Measurements from ENCODE around the gene BRI3. TPM values are rescaled to one million over a fixed set of nuclear protein-coding genes. Genes with fewer than 3 reads are reported as not detected.
"Not testable (repeated sequence)": the region's sequence is repeated elsewhere in the genome, so short reads cannot be mapped to it uniquely, and the experiment has no call there.

The BRI3 gene
- total RNA-seq, 1 donor from 2014 or later, result 359 TPM

GRCh38 chr7:98314469-98314868, 33.0 kb downstream of the BRI3 start:
- peaks cover 17% of the 10 kb centered on the region for H3K36me3 Mint-ChIP-seq (ENCODE audit: low read depth)

GRCh38 chr7:98315318-98315993, 34.0 kb downstream of the BRI3 start:
- Mint-ChIP-seq H3K9me3 (ENCODE audit: low read depth) (no peaks in the 10 kb centered on the region), H3K4me3 (ENCODE audit: unreplicated experiment) (no peak overlapping the region), H3K27ac (ENCODE audit: unreplicated experiment) (no peak overlapping the region), H3K36me3 (ENCODE audit: low read depth) (peaks cover 17% of the 10 kb centered on the region), H3K27me3 (ENCODE audit: low read depth) (no peaks in the 10 kb centered on the region), H3K4me1 (ENCODE audit: low read depth) (no peaks in the 10 kb centered on the region)
- no peak for TF ChIP-seq CTCF (IDR thresholded peaks at IDR 0.05)
- DNase-seq (ENCODE audit: low spot score), result peak; percentile 21

More at GRCh38 chr7:98314469-98314868, 33.0 kb downstream of the BRI3 start:
- no peaks in the 10 kb centered on the region for H3K27me3 Mint-ChIP-seq (ENCODE audit: low read depth)
- H3K4me1 Mint-ChIP-seq (ENCODE audit: low read depth), result no peaks in the 10 kb centered on the region
- no peak overlapping the region for H3K4me3 Mint-ChIP-seq (ENCODE audit: unreplicated experiment)
- no peak for TF ChIP-seq CTCF (IDR thresholded peaks at IDR 0.05)
- H3K9me3 Mint-ChIP-seq (ENCODE audit: low read depth), result no peaks in the 10 kb centered on the region
- H3K27ac Mint-ChIP-seq (ENCODE audit: unreplicated experiment), result no peak overlapping the region
- peak; percentile 63 for DNase-seq (ENCODE audit: low spot score)

- H3K36me3 Mint-ChIP-seq (ENCODE audit: low read depth), result peaks cover 17% of the 10 kb centered on the region
- DNase-seq (ENCODE audit: low spot score), result peak; percentile 3
- not testable (repeated sequence) for H3K27ac Mint-ChIP-seq (ENCODE audit: unreplicated experiment); H3K27me3 Mint-ChIP-seq (ENCODE audit: low read depth); H3K4me3 Mint-ChIP-seq (ENCODE audit: unreplicated experiment); H3K4me1 Mint-ChIP-seq (ENCODE audit: low read depth); H3K9me3 Mint-ChIP-seq (ENCODE audit: low read depth)
These were observed 34.6 kb downstream of the BRI3 start for GRCh38 chr7:98315994-98316527.

GRCh38 chr7:98317366-98318040, 36.0 kb downstream of the BRI3 start:
- peak overlapping the region; percentile 27 for H3K27ac Mint-ChIP-seq (ENCODE audit: unreplicated experiment)
- DNase-seq (ENCODE audit: low spot score), result peak; percentile 88
- TF ChIP-seq CTCF (IDR thresholded peaks at IDR 0.05), result no peak
- no peaks in the 10 kb centered on the region for H3K4me1 Mint-ChIP-seq (ENCODE audit: low read depth)
- peaks cover 17% of the 10 kb centered on the region for H3K36me3 Mint-ChIP-seq (ENCODE audit: low read depth)
- no peaks in the 10 kb centered on the region for H3K27me3 Mint-ChIP-seq (ENCODE audit: low read depth)
- H3K9me3 Mint-ChIP-seq (ENCODE audit: low read depth), result no peaks in the 10 kb centered on the region
- H3K4me3 Mint-ChIP-seq (ENCODE audit: unreplicated experiment), result no peak overlapping the region

GRCh38 chr7:98319176-98319575, 37.7 kb downstream of the BRI3 start:
- DNase-seq (ENCODE audit: low spot score), result peak; percentile 58
- H3K27me3 Mint-ChIP-seq (ENCODE audit: low read depth), result no peaks in the 10 kb centered on the region
- no peaks in the 10 kb centered on the region for H3K9me3 Mint-ChIP-seq (ENCODE audit: low read depth)
- peaks cover 17% of the 10 kb centered on the region for H3K36me3 Mint-ChIP-seq (ENCODE audit: low read depth)
- no peak overlapping the region for H3K27ac Mint-ChIP-seq (ENCODE audit: unreplicated experiment)
- H3K4me1 Mint-ChIP-seq (ENCODE audit: low read depth), result peaks cover 10% of the 10 kb centered on the region
- TF ChIP-seq CTCF (IDR thresholded peaks at IDR 0.05), result no peak
- H3K4me3 Mint-ChIP-seq (ENCODE audit: unreplicated experiment), result no peak overlapping the region
